ENCODE data around the gene ZNF205. TPM values are rescaled to one million over a fixed set of nuclear protein-coding genes. Genes with fewer than 3 reads are reported as not detected.

Gene ZNF205
- total and polyA plus RNA-seq, 2 of the 4 experiments (the other 2 are of a cell fraction) = 8.2 to 12.7 TPM

GRCh38 chr16:3147757-3148104 is 35.3 kb downstream of the ZNF205 start:
- H2BK20ac ChIP-seq (ENCODE audit: low read depth, low read length) = no peak overlapping the region
- no peaks in the 10 kb centered on the region for H3K9me3 ChIP-seq (ENCODE audit: control insufficient read depth, insufficient read depth, low read length)
- no peak overlapping the region for H3K27ac ChIP-seq (ENCODE audit: insufficient read depth, low read length)
- H2AK5ac ChIP-seq (ENCODE audit: low read depth, low read length) = no peak overlapping the region
- no peak overlapping the region for H3K18ac ChIP-seq (ENCODE audit: low read depth, low read length)
- H2BK5ac ChIP-seq (ENCODE audit: low read depth, low read length, poor library complexity, severe bottlenecking) = no peak overlapping the region
- H3K4me3 ChIP-seq (ENCODE audit: insufficient read depth, low read depth, low read length) = no peak overlapping the region
- no peak overlapping the region for H3K4me2 ChIP-seq (ENCODE audit: low read depth, low read length)
- H3K14ac ChIP-seq (replicated peaks; ENCODE audit: low read depth, low read length) = no peak overlapping the region
- no peak overlapping the region for H4K8ac ChIP-seq (ENCODE audit: low read depth in 2 of 2, low read length in 2 of 2)
- no peak overlapping the region for H3K23ac ChIP-seq (ENCODE audit: low read depth, low read length)
- H4K20me1 ChIP-seq (ENCODE audit: insufficient read depth, low read length) = peaks cover 11% of the 10 kb centered on the region
- H2BK120ac ChIP-seq (ENCODE audit: low read depth, low read length) = no peak overlapping the region
- no peak overlapping the region for H2AFZ ChIP-seq (replicated peaks; ENCODE audit: low read length, poor library complexity)
- ATAC-seq (ENCODE audit: low read depth) (no peak), DNase-seq (no peak)
- CTCF ChIA-PET = no interaction called here
- no peak overlapping the region for H3K56ac ChIP-seq (ENCODE audit: extremely low read depth, insufficient read depth, low read length)
- 69% methylated on average over 3 of the region's 5 CpGs; no CpG with 5 or more reads in 1 of the 2 experiments for WGBS, 2 experiments (ENCODE audit: extremely low coverage in 2 of 2, insufficient read length in 1 of 2)
- H3K79me1 ChIP-seq (ENCODE audit: low read depth in 1 of 2, low read length in 2 of 2) = peaks cover 0 to 13% of the 10 kb centered on the region in 2 experiments; a peak in 2 of 4 replicates
- no peak overlapping the region for H2AK9ac ChIP-seq (replicated peaks; ENCODE audit: low read depth, low read length, poor library complexity)
- intact Hi-C loops (cut with micrococcal nuclease) = no loop called here
- no peak overlapping the region for H4K91ac ChIP-seq (ENCODE audit: insufficient read depth, low read depth, low read length)
- POLR2A ChIA-PET (ENCODE audit: unreplicated experiment) = interaction anchor here (0.6 kb wide), 2 partner anchors 22 to 83 kb away, joined by 3 read pairs; no protein-coding TSS in a partner anchor
- no peaks in the 10 kb centered on the region for H3K27me3 ChIP-seq (ENCODE audit: control insufficient read depth, insufficient read depth, low read length)
- no peak overlapping the region for H3K4ac ChIP-seq (ENCODE audit: low read depth, low read length)
- TF ChIP-seq BHLHE40 (IDR thresholded peaks at IDR 0.05; ENCODE audit: low read depth, low read length) (no peak), NFE2L2 (IDR thresholded peaks at IDR 0.05; ENCODE audit: low read depth, low read length) (no peak), USF2 (IDR thresholded peaks at IDR 0.05; ENCODE audit: low read depth, low read length) (no peak), RFX5 (IDR thresholded peaks at IDR 0.05; ENCODE audit: low read depth, low read length) (no peak), FOS (IDR thresholded peaks at IDR 0.05; ENCODE audit: low read depth, low read length) (no peak), RCOR1 (IDR thresholded peaks at IDR 0.05; ENCODE audit: insufficient replicate concordance, low read length) (no peak), MAFK (IDR thresholded peaks at IDR 0.05; ENCODE audit: low read depth, low read length) (no peak), MXI1 (IDR thresholded peaks at IDR 0.05; ENCODE audit: borderline replicate concordance, low read depth, low read length) (no peak)
- BruUV-seq (replicated peaks) = no TSS peak
- H3K4me1 ChIP-seq (ENCODE audit: control insufficient read depth, insufficient read depth, low read length) = peaks cover 3% of the 10 kb centered on the region; the same call in 1 of the 2 replicates
- no peak overlapping the region for H4K5ac ChIP-seq (ENCODE audit: low read depth, low read length)
- in situ Hi-C loops (cut with MboI; ENCODE audit: low sequenced_read_pairs) = no loop called here
- H3K36me3 ChIP-seq (ENCODE audit: control insufficient read depth, insufficient read depth, low read length) = peaks cover 1% of the 10 kb centered on the region; the same call in 1 of the 2 replicates
- H2BK15ac ChIP-seq (ENCODE audit: low read depth, low read length) = no peak overlapping the region
- dilution Hi-C loops (cut with HindIII; ENCODE audit: low sequenced_read_pairs, unreplicated experiment) = no loop called here
- 0 out of 2 replicates have a peak, but pooled peaks cover 7% of the 10 kb centered on the region for H3K9me1 ChIP-seq (ENCODE audit: insufficient read depth, low read length)
- H3K9ac ChIP-seq (ENCODE audit: low read depth, low read length) = no peak overlapping the region
